ENCODE data around the gene DQX1.

The DQX1 gene

DNA sequence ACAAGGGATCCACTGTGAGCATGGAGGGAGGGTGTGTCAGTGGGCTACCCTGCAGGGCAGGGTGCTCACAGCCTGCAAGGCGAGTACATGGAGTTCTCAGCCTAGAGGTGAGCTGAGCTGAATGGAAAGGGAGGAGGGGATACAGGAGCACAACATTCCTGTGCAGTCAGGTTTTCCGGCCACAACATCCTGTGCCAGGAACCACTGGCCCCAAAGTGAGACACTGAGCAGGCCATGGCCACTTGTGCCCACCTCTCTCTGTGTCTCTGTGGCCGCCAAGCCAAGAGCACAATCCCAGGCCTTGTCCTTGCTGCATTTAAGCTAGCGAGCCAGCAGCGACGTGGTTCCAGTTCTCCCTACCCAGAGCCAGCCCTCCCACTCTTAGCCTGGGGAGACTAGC is 34.6 kb upstream of the DQX1 start:
- Mint-ChIP-seq H3K27ac (no peak overlapping the region), H3K9me3 (no peaks in the 10 kb centered on the region), H3K36me3 (peaks cover 19 to 21% of the 10 kb centered on the region in 2 donors), H3K4me1 (peaks cover 18 to 49% of the 10 kb centered on the region in 2 donors), H3K27me3 (peaks cover 11 to 17% of the 10 kb centered on the region in 2 donors), H3K4me3 (no peak overlapping the region)
- peak in 1 of 2 donors; percentile 29 for ATAC-seq (replicated peaks)
- DNase-seq: no peak

DNA sequence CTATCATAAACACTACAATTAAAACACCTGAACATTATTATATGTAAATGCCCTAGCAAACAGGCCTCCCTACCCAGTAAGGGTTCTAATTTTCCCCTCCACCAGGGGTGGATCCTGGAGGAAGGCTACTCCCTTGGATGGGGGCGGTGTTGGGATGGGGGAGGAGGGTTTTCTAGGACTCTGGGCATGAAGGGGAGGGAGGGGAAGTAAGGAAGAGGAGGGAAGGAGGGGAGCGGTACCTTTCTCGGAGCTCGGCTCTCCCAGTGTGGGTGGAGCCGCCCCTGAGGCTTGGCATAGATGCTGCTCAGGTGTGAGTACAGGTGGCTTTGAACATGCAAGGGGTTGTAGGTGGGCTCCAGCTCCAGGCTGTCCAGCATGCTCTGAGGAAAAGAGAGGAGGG is 33.9 kb upstream of the DQX1 start:
- Mint-ChIP-seq H3K9me3 (no peaks in the 10 kb centered on the region), H3K4me3 (no peak overlapping the region), H3K36me3 (peaks cover 22 to 28% of the 10 kb centered on the region in 2 donors)

GRCh38 chr2:74558284-74559230 is 32.5 kb upstream of the DQX1 start:
- Mint-ChIP-seq H3K27ac (no peak overlapping the region), H3K27me3 (peaks cover 11 to 17% of the 10 kb centered on the region in 2 donors), H3K4me3 (no peak overlapping the region), H3K36me3 (peaks cover 23 to 32% of the 10 kb centered on the region in 2 donors), H3K9me3 (no peaks in the 10 kb centered on the region), H3K4me1 (peaks cover 18 to 50% of the 10 kb centered on the region in 2 donors)
- ATAC-seq (replicated peaks): no peak
- no peak for DNase-seq

More for the DNA sequence above, 33.9 kb upstream of the DQX1 start:
- H3K27ac Mint-ChIP-seq: no peak overlapping the region
- H3K4me1 Mint-ChIP-seq: peaks cover 20 to 54% of the 10 kb centered on the region in 2 donors
- DNase-seq (no peak), ATAC-seq (replicated peaks) (no peak)
- H3K27me3 Mint-ChIP-seq: peaks cover 11 to 17% of the 10 kb centered on the region in 2 donors

- Mint-ChIP-seq H3K4me3 (no peak overlapping the region), H3K9me3 (no peaks in the 10 kb centered on the region), H3K27ac (no peak overlapping the region), H3K27me3 (peaks cover 9 to 14% of the 10 kb centered on the region in 2 donors), H3K36me3 (peaks cover 23 to 32% of the 10 kb centered on the region in 2 donors), H3K4me1 (peaks cover 18 to 49% of the 10 kb centered on the region in 2 donors)
- DNase-seq (no peak), ATAC-seq (replicated peaks) (no peak)
Measured at GRCh38 chr2:74556831-74557370, 30.9 kb upstream of the DQX1 start.

DNA sequence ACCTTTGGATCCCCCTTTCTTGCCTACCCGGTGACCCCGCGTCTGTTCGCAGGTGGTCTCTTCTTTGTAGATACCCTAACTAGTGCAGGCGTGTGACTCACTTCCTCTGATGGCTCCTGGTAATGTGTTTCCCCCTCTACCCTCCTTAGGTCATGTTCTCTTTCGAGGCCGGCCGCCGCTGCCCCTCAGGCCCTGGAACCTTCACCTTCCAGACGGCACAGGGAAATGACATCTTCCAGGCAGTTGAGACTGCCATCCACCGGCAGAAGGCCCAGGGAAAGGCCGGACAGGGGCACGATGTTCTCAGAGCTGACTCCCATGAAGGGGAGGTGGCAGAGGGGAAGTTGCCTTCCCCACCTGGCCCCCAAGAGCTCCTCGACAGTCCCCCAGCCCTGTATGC is 30.1 kb upstream of the DQX1 start:
- Mint-ChIP-seq H3K27me3 (peaks cover 6 to 13% of the 10 kb centered on the region in 2 donors), H3K36me3 (peaks cover 23 to 37% of the 10 kb centered on the region in 2 donors), H3K9me3 (no peaks in the 10 kb centered on the region), H3K27ac (peak overlapping the region; percentile 79), H3K4me1 (peaks cover 17 to 50% of the 10 kb centered on the region in 2 donors), H3K4me3 (peak overlapping the region; percentile 94)
- DNase-seq: no peak
- no peak for ATAC-seq (replicated peaks)

- Mint-ChIP-seq H3K4me1 (peaks cover 15 to 48% of the 10 kb centered on the region in 2 donors), H3K9me3 (no peaks in the 10 kb centered on the region), H3K36me3 (peaks cover 23 to 37% of the 10 kb centered on the region in 2 donors), H3K27me3 (peaks cover 6 to 16% of the 10 kb centered on the region in 2 donors), H3K27ac (peak overlapping the region; percentile 92), H3K4me3 (peak overlapping the region; percentile 94)
- no peak for DNase-seq
- ATAC-seq (replicated peaks): no peak
Measured at GRCh38 chr2:74555610-74556103, 29.6 kb upstream of the DQX1 start.

DNA sequence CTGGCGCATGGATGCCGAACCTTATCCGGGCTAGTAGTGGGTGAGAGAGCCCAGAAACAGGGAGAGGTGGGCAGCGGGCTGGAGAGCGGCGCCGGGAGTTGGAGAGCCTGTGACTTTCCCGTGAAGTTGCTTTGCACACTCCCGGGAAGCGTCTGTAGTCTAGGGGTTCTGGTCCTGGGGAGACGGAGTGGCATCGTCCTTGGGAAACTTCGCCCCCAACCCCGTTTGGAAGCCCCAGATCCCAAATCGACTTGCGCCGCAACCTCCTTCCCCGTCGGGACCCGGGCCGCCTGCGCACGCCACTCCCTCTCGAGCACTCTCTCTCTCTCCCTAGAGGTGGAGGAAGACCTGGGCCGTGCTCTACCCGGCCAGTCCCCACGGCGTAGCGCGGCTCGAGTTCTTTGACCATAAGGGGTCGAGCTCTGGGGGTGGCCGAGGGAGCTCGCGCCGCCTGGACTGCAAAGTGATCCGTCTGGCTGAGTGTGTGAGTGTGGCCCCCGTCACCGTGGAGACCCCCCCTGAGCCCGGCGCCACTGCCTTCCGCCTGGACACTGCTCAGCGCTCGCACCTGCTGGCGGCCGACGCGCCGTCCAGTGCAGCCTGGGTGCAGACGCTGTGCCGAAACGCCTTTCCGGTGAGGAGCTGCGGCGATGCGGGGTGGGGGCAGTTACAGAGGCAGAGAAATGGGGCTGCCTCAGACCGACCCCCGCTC is 28.9 kb upstream of the DQX1 start:
- H3K27me3 Mint-ChIP-seq: peaks cover 4 to 17% of the 10 kb centered on the region in 2 donors

DNA sequence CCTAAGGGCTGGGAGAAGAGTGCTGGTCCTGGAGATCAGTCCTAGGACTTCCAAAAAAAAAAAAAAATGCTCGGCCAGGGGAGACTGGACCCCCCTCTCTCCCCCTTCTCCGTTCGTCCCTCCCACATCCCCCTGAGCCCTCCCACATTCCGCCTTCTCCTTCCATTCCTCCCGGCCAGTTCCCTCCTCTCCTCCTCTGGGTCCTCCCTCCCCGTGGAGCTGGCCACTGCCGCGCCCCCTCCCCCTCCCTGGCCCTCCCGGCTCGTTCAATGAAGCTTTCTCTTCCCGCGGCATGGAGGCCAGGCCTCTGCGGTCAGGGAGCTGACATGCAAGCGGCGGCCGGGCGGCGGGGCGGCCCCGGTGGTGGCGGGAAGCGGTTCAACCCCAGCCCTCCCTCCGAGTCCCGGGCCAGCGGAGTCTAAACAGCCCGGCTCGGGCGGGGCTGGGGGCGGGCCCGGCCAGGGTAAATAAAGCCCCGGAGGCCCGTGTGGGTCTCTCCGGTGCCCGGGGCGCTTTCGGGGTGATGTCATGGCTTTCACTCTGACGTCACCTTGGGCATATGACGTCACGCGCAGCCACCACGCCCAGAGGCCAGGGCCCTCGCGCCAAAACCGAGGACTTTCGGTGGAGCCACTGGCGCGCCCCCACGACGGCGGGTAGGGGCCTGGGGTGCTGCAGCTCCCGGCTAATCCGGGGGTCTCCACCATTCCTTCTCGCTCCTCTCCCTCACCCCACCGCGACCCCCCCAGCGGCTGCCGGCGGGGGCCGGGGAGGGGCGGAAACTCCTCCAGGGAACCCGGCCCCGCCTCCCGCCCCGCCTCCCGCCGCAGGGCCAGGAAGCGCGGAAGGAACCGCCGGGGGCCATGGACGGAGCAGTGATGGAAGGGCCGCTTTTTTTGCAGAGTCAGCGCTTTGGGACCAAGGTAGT is 28.1 kb upstream of the DQX1 start, which contains the start of the genes DOK1 and LOXL3:
Gene DOK1, plus strand, starts transcription at position 829 of the 928 bp plus-strand sequence. Its CDS starts 35 bp downstream, at position 864.
Gene LOXL3, minus strand, starts transcription at position 51 of the 928 bp plus-strand sequence. CDS start 1,308 bp downstream, outside the sequence.
- ATAC-seq (replicated peaks) (peak; percentile 76 to 84), DNase-seq (peak; percentile 77)
- Mint-ChIP-seq H3K36me3 (peaks cover 22 to 44% of the 10 kb centered on the region in 2 donors), H3K27me3 (peaks cover 9 to 24% of the 10 kb centered on the region in 2 donors), H3K9me3 (no peaks in the 10 kb centered on the region), H3K27ac (peak within 1 kb of the TSS; percentile 92), H3K4me3 (peak within 1 kb of the TSS; percentile 94), H3K4me1 (peaks cover 22 to 51% of the 10 kb centered on the region in 2 donors)

More for the DNA sequence above, 28.9 kb upstream of the DQX1 start:
- Mint-ChIP-seq H3K9me3 (no peaks in the 10 kb centered on the region), H3K27ac (peak overlapping the region; percentile 92), H3K4me1 (peaks cover 18 to 45% of the 10 kb centered on the region in 2 donors), H3K36me3 (peaks cover 20 to 40% of the 10 kb centered on the region in 2 donors), H3K4me3 (peak overlapping the region; percentile 94)
- peak; percentile 34 for DNase-seq
- ATAC-seq (replicated peaks): peak; percentile 75

GRCh38 chr2:74552914-74553811 is 27.1 kb upstream of the DQX1 start:
- peaks cover 19 to 42% of the 10 kb centered on the region in 2 donors for H3K36me3 Mint-ChIP-seq
- no peak for DNase-seq
- peak overlapping the region; percentile 89 for H3K27ac Mint-ChIP-seq
- no peaks in the 10 kb centered on the region for H3K9me3 Mint-ChIP-seq
- peak overlapping the region; percentile 94 for H3K4me3 Mint-ChIP-seq
- H3K27me3 Mint-ChIP-seq: peaks cover 12 to 28% of the 10 kb centered on the region in 2 donors
- H3K4me1 Mint-ChIP-seq: peaks cover 22 to 55% of the 10 kb centered on the region in 2 donors
- ATAC-seq (replicated peaks): no peak

DNA sequence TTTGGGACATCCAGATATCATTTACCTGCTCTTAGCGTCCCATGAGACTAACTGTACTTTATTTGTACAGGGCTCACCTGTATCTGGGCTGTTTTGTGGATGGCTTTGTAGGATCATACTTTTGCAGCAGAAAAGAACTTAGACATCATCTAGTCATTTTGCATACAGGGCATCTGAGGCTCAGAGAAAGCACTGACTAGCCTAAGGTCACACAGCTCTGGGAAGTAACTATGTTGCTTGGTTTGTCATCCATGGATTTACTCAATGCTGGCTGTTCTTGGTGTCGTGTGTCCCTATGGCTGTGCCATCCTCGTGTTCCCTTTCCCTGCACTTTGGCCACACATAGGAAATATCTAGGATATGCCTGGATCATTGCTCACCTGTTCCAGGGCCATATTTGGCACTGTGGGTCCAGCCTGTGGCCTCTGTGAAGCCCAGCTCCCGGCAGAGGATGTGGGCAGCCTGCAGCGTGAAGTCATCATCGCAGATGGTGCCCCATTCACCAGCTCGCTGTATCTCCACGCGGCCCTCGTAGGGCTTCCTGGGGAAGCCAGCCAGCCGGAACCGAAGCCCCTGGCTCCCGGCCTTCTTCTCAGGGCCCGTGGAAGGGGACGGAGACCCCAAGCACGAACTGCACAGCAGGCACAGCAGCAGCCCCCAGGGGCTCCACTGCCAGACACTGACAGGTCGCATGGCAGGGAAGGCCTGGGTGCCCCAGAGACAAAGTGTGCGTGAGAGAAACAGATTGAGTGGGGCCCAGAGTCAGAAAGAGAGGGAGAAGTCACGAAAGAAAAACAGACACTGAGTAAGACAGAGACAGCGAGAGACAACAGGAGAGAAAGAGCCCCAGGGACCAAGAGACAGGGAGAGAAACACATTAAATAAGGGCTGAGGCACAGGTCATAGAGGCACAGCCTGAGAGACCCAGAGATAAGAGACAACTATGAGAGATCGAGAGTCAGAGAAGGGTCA is 26.2 kb upstream of the DQX1 start:
- H3K27ac Mint-ChIP-seq: peak overlapping the region; percentile 38
- peaks cover 17 to 39% of the 10 kb centered on the region in 2 donors for H3K36me3 Mint-ChIP-seq
- peaks cover 16 to 33% of the 10 kb centered on the region in 2 donors for H3K27me3 Mint-ChIP-seq
- ATAC-seq (replicated peaks) (peak in 1 of 2 donors; percentile 6), DNase-seq (no peak)
- no peaks in the 10 kb centered on the region for H3K9me3 Mint-ChIP-seq
- peaks cover 22 to 56% of the 10 kb centered on the region in 2 donors for H3K4me1 Mint-ChIP-seq
- H3K4me3 Mint-ChIP-seq: peak overlapping the region; percentile 51 to 64

GRCh38 chr2:74551530-74551929 is 25.5 kb upstream of the DQX1 start:
- no peaks in the 10 kb centered on the region for H3K9me3 Mint-ChIP-seq
- ATAC-seq (replicated peaks): no peak
- no peak for DNase-seq
- no peak overlapping the region for H3K27ac Mint-ChIP-seq
- H3K4me3 Mint-ChIP-seq: peak overlapping the region; percentile 9 to 10
- peaks cover 19 to 37% of the 10 kb centered on the region in 2 donors for H3K27me3 Mint-ChIP-seq
- H3K36me3 Mint-ChIP-seq: peaks cover 10 to 34% of the 10 kb centered on the region in 2 donors
- H3K4me1 Mint-ChIP-seq: peaks cover 22 to 50% of the 10 kb centered on the region in 2 donors

All from stimulated activated naive B cell treated with anti-CD40 and anti-IgM and Interleukin-4, amounts not matched to agents 10 μg/mL and 1 μg/mL and 100 μg/mL, for 72 hours (primary cell).